NCI-H510A (cell line): ENCODE results near the gene USP44.
"Not testable (repeated sequence)": the region's sequence is repeated elsewhere in the genome, so short reads cannot be mapped to it uniquely, and the experiment has no call there.

Experiments
- DNase-seq: peaks from one replicate; lab custom pipeline; 2025; lab: John Stamatoyannopoulos, UW

The USP44 gene

GRCh38 chr12:95551305-95551704, at the start of gene USP44:
TSS of gene USP44 (minus strand) at chr12:95551476. CDS start at chr12:95534256, 17,220 bp downstream.
- DNase-seq: no peak

GRCh38 chr12:95600567-95600966, 49.3 kb upstream of the USP44 start:
- DNase-seq: no peak

- DNase-seq: no peak
These were observed 48.6 kb upstream of the USP44 start for GRCh38 chr12:95599880-95600279.

GRCh38 chr12:95594136-95594535, 42.9 kb upstream of the USP44 start:
- DNase-seq: no peak

- no peak for DNase-seq
These were observed 42.1 kb upstream of the USP44 start for GRCh38 chr12:95593266-95593871.

GRCh38 chr12:95591731-95592130, 40.5 kb upstream of the USP44 start:
- no peak for DNase-seq

- DNase-seq: no peak
These were observed 39.5 kb upstream of the USP44 start for GRCh38 chr12:95590775-95591174.

GRCh38 chr12:95583933-95584332, 32.7 kb upstream of the USP44 start:
- DNase-seq: no peak

- no peak for DNase-seq
These were observed 31.2 kb upstream of the USP44 start for GRCh38 chr12:95582230-95583058.

GRCh38 chr12:95577820-95578219, 26.5 kb upstream of the USP44 start:
- no peak for DNase-seq

- no peak for DNase-seq
These were observed 23.6 kb upstream of the USP44 start for GRCh38 chr12:95574799-95575452.

GRCh38 chr12:95573951-95574576, 22.8 kb upstream of the USP44 start:
- no peak for DNase-seq

GRCh38 chr12:95571369-95571768, 20.1 kb upstream of the USP44 start:
- DNase-seq: no peak

GRCh38 chr12:95568045-95568444, 16.8 kb upstream of the USP44 start:
- not testable (repeated sequence) for DNase-seq

- no peak for DNase-seq
These were observed 6.3 kb upstream of the USP44 start for GRCh38 chr12:95557625-95558024.

- DNase-seq: no peak
These were observed 3.3 kb upstream of the USP44 start for GRCh38 chr12:95554532-95555071.

- DNase-seq: no peak
These were observed 2.1 kb upstream of the USP44 start for GRCh38 chr12:95553197-95553943.

- no peak for DNase-seq
These were observed 739 bp upstream of the USP44 start for GRCh38 chr12:95551913-95552516.

- no peak for DNase-seq
These were observed 1.7 kb downstream of the USP44 start for GRCh38 chr12:95549392-95550084.
